NCI-H1436 treated with DMSO at 0.1 percent for 48 hours (cell line): Measurements from ENCODE around the gene DNM3.

ENCODE experiments used
- DNase-seq: peaks from one replicate; lab custom pipeline; 2025; lab: John Stamatoyannopoulos, UW

Gene DNM3

GRCh38 chr1:172395576-172395975, 554.3 kb downstream of the DNM3 start:
- no peak for DNase-seq

GRCh38 chr1:172397221-172397620, 555.9 kb downstream of the DNM3 start:
- no peak for DNase-seq

- DNase-seq: no peak
These were observed 556.3 kb downstream of the DNM3 start for GRCh38 chr1:172397633-172398032.

- no peak for DNase-seq
These were observed 556.9 kb downstream of the DNM3 start for GRCh38 chr1:172398193-172398592.

- DNase-seq: no peak
These were observed 557.9 kb downstream of the DNM3 start for GRCh38 chr1:172398970-172399755.

- DNase-seq: no peak
These were observed 558.7 kb downstream of the DNM3 start for GRCh38 chr1:172399756-172400721.

- DNase-seq: no peak
These were observed 559.4 kb downstream of the DNM3 start for GRCh38 chr1:172400722-172401105.

- DNase-seq: no peak
These were observed 560.2 kb downstream of the DNM3 start for GRCh38 chr1:172401477-172401876.

- DNase-seq: no peak
These were observed 560.6 kb downstream of the DNM3 start for GRCh38 chr1:172401892-172402291.

GRCh38 chr1:172402878-172403569, 561.7 kb downstream of the DNM3 start:
- DNase-seq: no peak

- DNase-seq: no peak
These were observed 562.8 kb downstream of the DNM3 start for GRCh38 chr1:172404121-172404520.

GRCh38 chr1:172405912-172406311, 564.6 kb downstream of the DNM3 start:
- DNase-seq: no peak

- no peak for DNase-seq
These were observed 565.7 kb downstream of the DNM3 start for GRCh38 chr1:172406968-172407367.

GRCh38 chr1:172408958-172409357, 567.7 kb downstream of the DNM3 start:
- no peak for DNase-seq

- no peak for DNase-seq
These were observed 568.7 kb downstream of the DNM3 start for GRCh38 chr1:172410027-172410426.

- DNase-seq: no peak
These were observed 570.6 kb downstream of the DNM3 start for GRCh38 chr1:172411791-172412338.

- DNase-seq: no peak
These were observed 573.0 kb downstream of the DNM3 start for GRCh38 chr1:172414331-172414730.

GRCh38 chr1:172416496-172417035, 575.3 kb downstream of the DNM3 start:
- DNase-seq: no peak

GRCh38 chr1:172417557-172417956, 576.3 kb downstream of the DNM3 start:
- DNase-seq: no peak

GRCh38 chr1:172420385-172420784, 579.1 kb downstream of the DNM3 start, which contains the start of gene C1orf105:
Gene C1orf105, plus strand, starts transcription at chr1:172420685. Its CDS starts 201 bp downstream, at chr1:172420886.
- DNase-seq: no peak

GRCh38 chr1:172421974-172422604, 580.8 kb downstream of the DNM3 start:
- DNase-seq: no peak
